T-helper 1 cell treated with Interleukin-12 subunit alpha and Interleukin-12 subunit beta and Interleukin-4 antibody, amounts not matched to agents 30 μg/mL and 1 μg/mL, for 36 hours (primary cell): ENCODE measurements around the gene KRIT1.
A peak's percentile ranks its signal among the peaks of the same experiment; 100 is the strongest.
"Not testable (repeated sequence)": the region's sequence is repeated elsewhere in the genome, so short reads cannot be mapped to it uniquely, and the experiment has no call there.

Experiments used
- H3K27ac Mint-ChIP-seq: one replicate; pipeline ENCODE4 v1.8.0; 2021; ENCODE audit warnings: mild to moderate bottlenecking, mixed read lengths
- H3K27me3 Mint-ChIP-seq: one replicate; pipeline ENCODE4 v1.8.0; 2021; ENCODE audit warnings: low read depth, mixed read lengths
- H3K36me3 Mint-ChIP-seq: one replicate; pipeline ENCODE4 v1.8.0; 2021; ENCODE audit warnings: low read depth, mixed read lengths
- H3K4me1 Mint-ChIP-seq: one replicate; pipeline ENCODE4 v1.8.0; 2021; ENCODE audit warnings: low read depth, mixed read lengths
- H3K4me3 Mint-ChIP-seq: one replicate; pipeline ENCODE4 v1.8.0; 2021; ENCODE audit warnings: mild to moderate bottlenecking, moderate library complexity, mixed read lengths
- H3K9me3 Mint-ChIP-seq: one replicate; pipeline ENCODE4 v1.8.0; 2021; ENCODE audit warnings: mixed read lengths

The KRIT1 gene

DNA sequence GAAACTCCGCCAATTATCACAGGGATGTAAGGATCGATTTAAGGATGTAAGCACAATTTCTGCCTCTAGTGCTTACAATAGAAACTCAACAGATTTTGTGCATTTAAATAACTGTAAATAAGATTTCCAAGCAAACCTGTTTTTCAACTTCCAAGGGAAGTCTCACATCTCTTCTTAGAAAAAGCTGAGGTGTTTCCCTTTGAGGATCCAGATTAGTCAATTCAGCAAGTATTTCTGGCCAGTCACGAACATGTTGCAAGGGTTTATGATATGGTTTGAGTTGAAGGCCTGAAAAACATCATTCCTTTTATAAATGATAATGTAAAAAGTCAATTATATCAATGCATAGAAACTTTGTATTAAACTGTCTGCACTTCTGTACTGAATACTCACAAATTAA lies 23.9 kb downstream of the KRIT1 start:
- Mint-ChIP-seq H3K9me3 (no peaks in the 10 kb centered on the region), H3K4me1 (no peaks in the 10 kb centered on the region), H3K27ac (no peak overlapping the region), H3K4me3 (no peak overlapping the region), H3K36me3 (peaks cover 51% of the 10 kb centered on the region), H3K27me3 (no peaks in the 10 kb centered on the region)

- Mint-ChIP-seq H3K4me1 (peaks cover 17% of the 10 kb centered on the region), H3K36me3 (peaks cover 57% of the 10 kb centered on the region), H3K27me3 (no peaks in the 10 kb centered on the region), H3K27ac (no peak overlapping the region), H3K4me3 (no peak overlapping the region), H3K9me3 (peaks cover 32% of the 10 kb centered on the region)
Observed at GRCh38 chr7:92206672-92207071, 39.0 kb downstream of the KRIT1 start.

- peaks cover 17% of the 10 kb centered on the region for H3K4me1 Mint-ChIP-seq
- H3K36me3 Mint-ChIP-seq = peaks cover 57% of the 10 kb centered on the region
Observed at GRCh38 chr7:92205987-92206386, 39.7 kb downstream of the KRIT1 start.

DNA sequence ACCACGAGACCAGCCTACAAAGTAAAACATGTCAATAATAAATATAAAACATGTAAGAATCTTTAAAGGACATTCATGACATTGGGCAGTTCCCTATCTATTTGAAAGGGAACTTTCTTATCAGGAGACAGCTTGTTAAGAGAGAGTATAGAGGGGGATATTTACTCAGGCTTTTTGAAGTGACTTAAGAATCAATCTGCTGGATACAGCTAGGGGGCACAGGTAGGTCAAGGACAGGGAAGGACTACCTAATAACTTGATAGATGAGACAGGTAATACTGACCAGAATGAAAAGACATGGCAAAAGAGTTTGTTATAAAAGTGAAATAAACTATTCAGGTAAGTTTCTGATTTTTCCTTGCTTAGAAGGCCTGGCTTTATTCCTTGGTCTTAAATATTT lies 44.9 kb downstream of the KRIT1 start:
- Mint-ChIP-seq H3K27me3 (no peaks in the 10 kb centered on the region), H3K36me3 (peaks cover 30% of the 10 kb centered on the region), H3K27ac (no peak overlapping the region), H3K9me3 (no peaks in the 10 kb centered on the region), H3K4me1 (no peaks in the 10 kb centered on the region), H3K4me3 (no peak overlapping the region)

More at GRCh38 chr7:92205987-92206386, 39.7 kb downstream of the KRIT1 start:
- Mint-ChIP-seq H3K9me3 (peaks cover 28% of the 10 kb centered on the region), H3K27me3 (no peaks in the 10 kb centered on the region), H3K4me3 (no peak overlapping the region), H3K27ac (no peak overlapping the region)

DNA sequence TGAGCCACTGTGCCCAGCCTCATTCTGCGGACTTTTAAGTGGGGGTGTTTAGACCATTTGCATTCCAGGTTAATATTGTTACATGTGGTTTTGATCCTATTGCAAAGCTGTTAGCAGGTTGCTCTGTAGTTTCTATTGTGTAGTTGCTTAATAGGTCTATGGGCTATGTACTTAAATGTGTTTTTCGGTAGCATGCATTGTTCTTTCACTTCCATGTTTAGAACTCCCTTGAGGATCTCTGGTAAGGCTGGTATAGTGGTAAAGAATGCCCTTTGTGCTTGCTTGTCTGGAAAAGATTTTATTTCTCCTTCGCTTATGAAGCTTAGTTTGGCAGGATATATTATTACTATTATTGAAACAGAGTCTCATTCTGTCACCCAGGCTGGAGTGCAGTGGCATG lies 53.4 kb downstream of the KRIT1 start:
- Mint-ChIP-seq H3K4me1 (no peaks in the 10 kb centered on the region), H3K4me3 (no peak overlapping the region), H3K36me3 (peaks cover 34% of the 10 kb centered on the region), H3K27ac (no peak overlapping the region), H3K9me3 (peaks cover 40% of the 10 kb centered on the region), H3K27me3 (no peaks in the 10 kb centered on the region)

GRCh38 chr7:92189246-92189645 lies 56.5 kb downstream of the KRIT1 start:
- peaks cover 45% of the 10 kb centered on the region for H3K9me3 Mint-ChIP-seq
- H3K27me3 Mint-ChIP-seq = not testable (repeated sequence)

DNA sequence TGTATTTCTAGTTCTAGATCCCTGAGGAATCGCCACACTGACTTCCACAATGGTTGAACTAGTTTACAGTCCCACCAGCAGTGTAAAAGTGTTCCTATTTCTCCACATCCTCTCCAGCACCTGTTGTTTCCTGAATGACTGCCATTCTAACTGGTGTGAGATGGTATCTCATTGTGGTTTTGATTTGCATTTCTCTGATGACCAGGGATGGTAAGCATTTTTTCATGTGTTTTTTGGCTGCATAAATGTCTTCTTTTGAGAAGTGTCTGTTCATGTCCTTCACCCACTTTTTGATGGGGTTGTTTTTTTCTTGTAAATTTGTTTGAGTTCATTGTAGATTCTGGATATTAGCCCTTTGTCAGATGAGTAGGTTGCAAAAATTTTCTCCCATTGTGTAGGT lies 61.4 kb downstream of the KRIT1 start:
- Mint-ChIP-seq H3K27me3 (peaks cover 14% of the 10 kb centered on the region), H3K9me3 (peaks cover 16% of the 10 kb centered on the region)
- H3K36me3 Mint-ChIP-seq, H3K27ac Mint-ChIP-seq, H3K4me3 Mint-ChIP-seq, H3K4me1 Mint-ChIP-seq: not testable (repeated sequence)

More at GRCh38 chr7:92189246-92189645, 56.5 kb downstream of the KRIT1 start:
- H3K36me3 Mint-ChIP-seq = peaks cover 19% of the 10 kb centered on the region
- not testable (repeated sequence) for H3K4me1 Mint-ChIP-seq, H3K4me3 Mint-ChIP-seq, H3K27ac Mint-ChIP-seq

GRCh38 chr7:92178928-92179924 lies 66.5 kb downstream of the KRIT1 start, which contains the start of gene LRRD1:
TSS of gene LRRD1 (minus strand) at chr7:92179142. CDS start at chr7:92165202, 13,940 bp downstream.
- Mint-ChIP-seq H3K4me1 (peaks cover 10% of the 10 kb centered on the region), H3K27ac (no peak within 1 kb of the TSS), H3K9me3 (no peaks in the 10 kb centered on the region), H3K4me3 (peak within 1 kb of the TSS; percentile 54), H3K27me3 (peaks cover 20% of the 10 kb centered on the region), H3K36me3 (no peaks in the 10 kb centered on the region)

- Mint-ChIP-seq H3K36me3 (no peaks in the 10 kb centered on the region), H3K27me3 (peaks cover 29% of the 10 kb centered on the region), H3K9me3 (no peaks in the 10 kb centered on the region), H3K4me3 (no peak overlapping the region), H3K4me1 (peaks cover 10% of the 10 kb centered on the region), H3K27ac (no peak overlapping the region)
Observed at GRCh38 chr7:92177362-92177761, 68.4 kb downstream of the KRIT1 start.

GRCh38 chr7:92169529-92169928 lies 76.2 kb downstream of the KRIT1 start:
- not testable (repeated sequence) for H3K4me3 Mint-ChIP-seq, H3K27ac Mint-ChIP-seq, H3K4me1 Mint-ChIP-seq

GRCh38 chr7:92161271-92161670 lies 84.4 kb downstream of the KRIT1 start:
- Mint-ChIP-seq H3K9me3 (no peaks in the 10 kb centered on the region), H3K4me3 (no peak overlapping the region), H3K27ac (no peak overlapping the region), H3K36me3 (no peaks in the 10 kb centered on the region), H3K4me1 (peaks cover 4% of the 10 kb centered on the region), H3K27me3 (peaks cover 16% of the 10 kb centered on the region)

More at GRCh38 chr7:92169529-92169928, 76.2 kb downstream of the KRIT1 start:
- not testable (repeated sequence) for H3K36me3 Mint-ChIP-seq, H3K9me3 Mint-ChIP-seq
- peaks cover 31% of the 10 kb centered on the region for H3K27me3 Mint-ChIP-seq

DNA sequence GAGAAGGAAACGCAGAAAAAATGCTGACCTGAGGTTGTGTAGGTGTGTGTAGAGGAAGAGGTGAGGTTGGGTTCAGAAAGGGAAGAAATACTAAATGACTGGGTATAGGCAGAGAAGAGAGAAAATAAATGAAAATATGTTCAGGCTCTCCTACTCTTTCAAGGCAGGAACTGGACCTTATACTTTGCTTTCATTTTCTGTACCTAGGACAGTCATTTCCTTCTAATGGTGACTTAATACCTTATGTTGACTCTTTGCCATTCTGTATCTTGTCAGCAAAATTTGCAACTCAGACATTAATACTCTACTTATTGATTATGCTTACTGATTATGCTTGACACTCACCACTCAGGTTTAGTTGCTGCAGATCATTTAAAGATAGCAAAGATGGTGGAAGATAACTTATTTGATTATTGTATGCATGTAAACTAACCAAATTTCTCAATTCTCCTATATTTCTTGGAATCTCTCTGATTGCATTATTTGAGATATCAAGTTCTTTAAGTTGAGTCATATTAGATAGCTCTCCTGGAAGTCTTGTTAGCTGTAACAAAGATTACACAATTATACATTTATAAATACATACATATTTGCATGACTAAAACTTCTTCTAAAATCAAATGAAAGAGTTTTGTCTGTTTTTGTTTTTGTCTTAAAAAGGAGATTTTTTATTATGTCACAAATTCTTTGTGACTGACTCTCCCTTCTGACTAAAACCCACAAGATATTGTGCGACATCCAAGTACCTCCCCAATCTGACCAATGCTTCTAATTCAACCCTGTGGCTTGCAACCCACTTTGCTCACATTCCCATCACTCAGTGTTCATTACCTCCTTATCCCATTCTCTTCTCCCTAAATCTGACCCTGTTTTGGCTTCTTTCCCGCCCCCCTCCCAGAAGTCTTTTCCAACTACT lies 86.8 kb downstream of the KRIT1 start:
- no peaks in the 10 kb centered on the region for H3K9me3 Mint-ChIP-seq
- peaks cover 21% of the 10 kb centered on the region for H3K27me3 Mint-ChIP-seq
- H3K27ac Mint-ChIP-seq = no peak overlapping the region
- H3K36me3 Mint-ChIP-seq = no peaks in the 10 kb centered on the region
- no peak overlapping the region for H3K4me3 Mint-ChIP-seq
- H3K4me1 Mint-ChIP-seq = peaks cover 4% of the 10 kb centered on the region

GRCh38 chr7:92156990-92157389 lies 88.7 kb downstream of the KRIT1 start:
- Mint-ChIP-seq H3K4me3 (no peak overlapping the region), H3K4me1 (peaks cover 4% of the 10 kb centered on the region), H3K36me3 (no peaks in the 10 kb centered on the region), H3K9me3 (no peaks in the 10 kb centered on the region), H3K27ac (no peak overlapping the region), H3K27me3 (peaks cover 15% of the 10 kb centered on the region)

GRCh38 chr7:92155108-92155739 lies 90.5 kb downstream of the KRIT1 start:
- no peaks in the 10 kb centered on the region for H3K9me3 Mint-ChIP-seq
- no peak overlapping the region for H3K27ac Mint-ChIP-seq
- H3K4me1 Mint-ChIP-seq = peaks cover 4% of the 10 kb centered on the region
- H3K27me3 Mint-ChIP-seq = peaks cover 14% of the 10 kb centered on the region
- H3K36me3 Mint-ChIP-seq = no peaks in the 10 kb centered on the region
- no peak overlapping the region for H3K4me3 Mint-ChIP-seq
